ENCODE data around the gene CA5A. TPM values are rescaled to one million over a fixed set of nuclear protein-coding genes. Genes with fewer than 3 reads are reported as not detected.
"Not testable (repeated sequence)": the region's sequence is repeated elsewhere in the genome, so short reads cannot be mapped to it uniquely, and the experiment has no call there.

Gene CA5A
- total RNA-seq, 1 experiment from 2014 or later: not detected

DNA sequence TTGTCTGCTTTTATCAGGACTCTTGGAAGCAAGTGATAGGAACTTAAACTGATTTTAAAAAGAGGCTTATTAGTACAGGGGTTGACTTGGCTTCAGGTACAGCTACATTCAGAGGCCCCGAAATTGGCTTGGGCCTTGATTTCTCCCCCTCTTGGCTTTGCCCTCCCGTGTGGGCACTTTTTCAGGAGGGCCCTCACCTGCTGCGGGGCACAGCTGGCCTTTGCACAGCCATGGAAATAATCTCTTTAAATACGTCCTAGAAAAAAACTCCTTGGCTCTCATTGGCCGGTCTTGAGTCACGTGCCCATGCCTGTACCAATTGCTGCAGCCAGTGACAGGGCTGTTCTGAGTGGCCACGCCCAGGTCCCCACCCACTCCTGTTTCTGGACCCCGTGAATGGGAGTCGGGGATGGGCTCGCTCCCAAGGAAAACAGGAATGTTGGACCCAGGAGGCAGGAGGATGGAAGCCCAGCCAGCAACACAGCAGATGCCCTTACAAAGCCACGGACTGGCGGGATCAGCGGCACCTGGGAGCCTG is 15.0 kb downstream of the CA5A start:
- H3K4me3 ChIP-seq: no peak overlapping the region
- H3K9me3 ChIP-seq: no peaks in the 10 kb centered on the region
- DNase-seq: peak; percentile 26
- no peaks in the 10 kb centered on the region for H3K36me3 ChIP-seq
- no peaks in the 10 kb centered on the region for H3K27me3 ChIP-seq

DNA sequence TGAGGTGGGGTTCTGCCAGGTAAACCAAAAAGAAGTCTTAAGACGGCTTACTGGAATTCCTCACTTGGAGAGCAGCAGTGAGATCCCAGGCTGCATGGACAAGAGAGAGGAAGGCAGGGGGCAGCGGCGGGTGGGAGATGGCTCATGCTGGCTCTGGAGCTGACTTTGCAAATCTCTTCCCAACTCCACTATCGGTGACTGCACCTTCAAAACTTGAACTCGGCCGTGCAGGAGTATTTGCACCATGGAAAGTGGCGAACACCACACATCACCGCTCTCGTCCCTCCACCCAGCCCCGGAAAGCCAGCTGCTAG is 16.7 kb downstream of the CA5A start:
- no peak for DNase-seq
- H3K4me3 ChIP-seq: no peak overlapping the region
- H3K9me3 ChIP-seq: no peaks in the 10 kb centered on the region
- no peaks in the 10 kb centered on the region for H3K36me3 ChIP-seq
- no peaks in the 10 kb centered on the region for H3K27me3 ChIP-seq

DNA sequence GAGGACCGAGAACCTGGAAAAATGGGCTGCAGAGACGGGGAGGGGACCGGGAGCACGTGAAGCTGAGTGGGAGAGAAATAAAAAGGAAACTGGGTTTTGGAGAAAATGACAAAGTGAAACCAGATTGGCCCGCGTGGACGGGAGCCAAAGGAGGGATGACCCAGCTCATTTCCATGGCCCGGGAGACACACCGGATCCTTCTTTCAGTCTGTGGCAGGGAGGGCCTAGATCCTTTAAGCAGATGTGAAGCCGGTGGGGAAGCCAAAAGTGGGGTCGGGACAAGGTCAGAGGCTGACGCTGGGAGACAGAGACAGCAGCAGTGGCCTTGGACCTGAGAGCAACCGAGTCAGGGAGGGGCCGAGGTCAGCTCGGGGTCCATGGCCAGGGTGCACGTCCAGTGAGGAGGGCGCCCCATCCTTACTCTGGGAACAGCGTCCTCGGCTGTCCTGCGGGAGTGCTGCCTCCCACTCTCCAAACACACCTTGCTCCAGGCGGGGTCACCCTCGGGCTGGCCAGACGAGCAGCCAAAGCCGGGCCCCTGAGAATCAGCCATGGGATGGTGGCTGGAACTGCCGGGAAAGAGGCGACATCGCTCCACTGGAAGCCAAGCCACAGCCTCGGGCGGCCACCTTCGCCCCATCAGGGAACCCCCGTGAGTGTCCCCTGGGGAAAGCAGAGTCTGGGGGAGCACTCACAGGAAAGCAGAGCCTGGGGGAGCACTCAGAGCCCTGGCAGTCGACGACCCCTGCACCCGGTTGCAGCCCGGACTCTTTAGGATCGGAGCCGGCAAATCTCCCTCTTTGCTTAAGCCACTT is 17.3 kb downstream of the CA5A start:
- no peaks in the 10 kb centered on the region for H3K27me3 ChIP-seq
- peak; percentile 41 for DNase-seq
- H3K9me3 ChIP-seq: no peaks in the 10 kb centered on the region
- no peaks in the 10 kb centered on the region for H3K36me3 ChIP-seq
- no peak overlapping the region for H3K4me3 ChIP-seq

DNA sequence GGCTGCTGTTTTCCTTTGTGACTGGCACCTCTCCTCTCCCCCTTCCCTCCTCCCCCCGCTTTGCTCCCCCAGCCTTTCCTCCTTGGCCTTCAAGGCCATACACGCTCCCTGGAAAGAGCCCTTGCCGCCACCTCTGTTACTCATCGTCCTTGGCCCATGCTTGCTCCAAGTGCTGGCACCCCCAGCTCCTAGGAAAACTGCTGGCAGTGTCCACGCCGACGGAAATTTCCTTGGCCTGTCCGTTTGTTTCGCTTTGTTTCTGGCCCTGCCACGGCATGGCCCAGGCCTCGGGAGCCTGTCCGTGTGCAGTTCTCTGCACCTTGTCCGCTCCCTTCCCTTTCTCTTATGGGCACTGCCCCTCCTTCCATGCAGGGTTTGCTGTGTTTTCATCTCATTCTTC is 18.0 kb downstream of the CA5A start:
- no peaks in the 10 kb centered on the region for H3K27me3 ChIP-seq
- H3K9me3 ChIP-seq: no peaks in the 10 kb centered on the region
- peak; percentile 92 for DNase-seq
- no peaks in the 10 kb centered on the region for H3K36me3 ChIP-seq
- peak overlapping the region; percentile 17; the same call in 1 of the 2 replicates for H3K4me3 ChIP-seq

DNA sequence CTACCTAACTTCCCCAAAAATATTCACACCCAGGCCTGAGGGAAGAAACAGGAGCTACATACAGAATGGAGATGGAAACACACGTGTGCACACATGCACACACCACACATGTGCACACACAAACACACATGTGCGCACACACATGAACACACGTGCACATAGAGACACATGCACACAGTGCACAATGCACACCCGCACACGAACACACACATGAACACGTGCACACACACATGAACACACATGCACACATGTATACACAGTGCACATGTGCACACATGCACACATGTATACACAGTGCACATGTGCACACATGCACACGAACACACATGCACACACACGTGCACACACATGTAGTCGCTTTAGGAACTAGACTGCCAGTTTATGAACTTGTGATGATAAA is 18.8 kb downstream of the CA5A start:
- H3K36me3 ChIP-seq: no peaks in the 10 kb centered on the region
- H3K27me3 ChIP-seq: no peaks in the 10 kb centered on the region
- H3K4me3 ChIP-seq: no peak overlapping the region
- no peaks in the 10 kb centered on the region for H3K9me3 ChIP-seq
- DNase-seq: no peak

DNA sequence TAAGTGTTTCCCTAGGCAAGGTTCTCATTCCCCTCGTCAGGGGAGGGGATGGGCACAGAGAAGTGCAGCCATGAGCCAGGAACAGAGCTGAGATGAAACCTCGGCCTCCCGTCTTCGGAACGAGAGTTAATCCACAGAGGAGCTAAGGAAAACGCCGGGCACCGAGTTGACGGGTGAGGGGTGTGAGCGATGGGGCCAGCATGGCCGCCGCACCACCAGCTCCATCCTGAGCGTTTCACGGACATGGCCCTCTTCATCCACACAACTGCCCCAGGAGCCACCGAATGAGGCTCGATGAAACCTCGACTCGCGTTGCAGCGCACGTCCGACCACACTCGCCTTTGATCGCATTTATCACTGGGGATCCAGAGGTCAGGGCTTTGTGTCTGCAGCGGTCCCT is 21.5 kb downstream of the CA5A start:
- H3K27me3 ChIP-seq: no peaks in the 10 kb centered on the region
- H3K9me3 ChIP-seq: no peaks in the 10 kb centered on the region
- no peak overlapping the region for H3K4me3 ChIP-seq
- no peaks in the 10 kb centered on the region for H3K36me3 ChIP-seq
- DNase-seq: no peak

DNA sequence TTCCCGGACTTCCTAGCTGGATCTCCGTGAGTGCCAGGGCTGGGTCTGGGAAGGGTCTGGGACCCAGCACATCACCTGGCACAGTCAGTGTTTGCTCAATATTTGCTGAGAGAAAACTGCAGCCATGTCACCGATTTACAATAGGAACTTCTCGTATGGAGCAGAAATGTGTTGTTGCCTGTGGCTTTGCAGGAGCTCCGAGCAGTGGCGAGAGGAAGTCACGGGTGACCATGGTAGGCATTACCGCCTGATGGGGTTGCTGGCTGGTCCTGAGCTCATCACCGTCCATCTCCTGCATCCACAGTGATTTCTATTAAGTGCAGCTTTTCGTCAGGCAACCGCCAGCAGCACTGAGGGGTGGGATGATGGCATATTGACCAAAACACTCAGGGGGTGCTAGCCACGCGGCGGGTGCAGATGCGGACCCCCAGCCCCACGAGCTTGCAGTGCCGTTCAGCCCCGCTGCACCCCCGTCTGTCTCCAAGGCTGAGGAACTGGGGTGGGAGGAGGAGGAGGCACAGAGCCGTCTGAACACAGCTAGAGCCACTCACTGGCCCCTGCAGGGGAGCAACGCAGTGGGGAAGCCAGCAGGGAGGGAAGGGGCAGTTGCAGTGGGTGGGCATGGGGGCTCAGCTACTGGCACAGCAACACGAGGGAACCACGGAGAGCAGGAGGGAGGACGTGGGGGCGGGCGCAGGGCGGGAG is 22.2 kb downstream of the CA5A start:
- H3K27me3 ChIP-seq, DNase-seq, H3K9me3 ChIP-seq, H3K4me3 ChIP-seq, H3K36me3 ChIP-seq: not testable (repeated sequence)

DNA sequence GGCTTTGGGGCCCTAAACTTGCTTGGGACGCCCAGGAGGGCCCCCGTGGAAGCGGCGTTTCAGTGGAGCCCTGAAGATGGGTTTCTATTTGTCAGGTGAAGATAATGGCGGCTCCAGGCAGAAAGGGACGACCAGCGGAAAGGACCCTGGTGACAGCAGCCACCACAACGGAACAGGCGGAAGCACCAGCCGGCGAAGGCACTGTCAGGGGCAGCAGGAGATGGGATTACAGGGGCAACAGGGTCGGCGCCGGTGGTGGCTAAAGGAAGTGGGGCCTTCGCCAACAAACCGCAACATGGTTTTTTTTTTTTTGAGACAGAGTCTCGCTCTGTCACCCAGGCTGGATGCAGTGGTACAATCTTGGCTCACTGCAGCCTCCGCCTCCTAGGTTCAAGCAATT is 23.6 kb downstream of the CA5A start:
- not testable (repeated sequence) for H3K4me3 ChIP-seq, H3K9me3 ChIP-seq, H3K36me3 ChIP-seq, DNase-seq, H3K27me3 ChIP-seq

DNA sequence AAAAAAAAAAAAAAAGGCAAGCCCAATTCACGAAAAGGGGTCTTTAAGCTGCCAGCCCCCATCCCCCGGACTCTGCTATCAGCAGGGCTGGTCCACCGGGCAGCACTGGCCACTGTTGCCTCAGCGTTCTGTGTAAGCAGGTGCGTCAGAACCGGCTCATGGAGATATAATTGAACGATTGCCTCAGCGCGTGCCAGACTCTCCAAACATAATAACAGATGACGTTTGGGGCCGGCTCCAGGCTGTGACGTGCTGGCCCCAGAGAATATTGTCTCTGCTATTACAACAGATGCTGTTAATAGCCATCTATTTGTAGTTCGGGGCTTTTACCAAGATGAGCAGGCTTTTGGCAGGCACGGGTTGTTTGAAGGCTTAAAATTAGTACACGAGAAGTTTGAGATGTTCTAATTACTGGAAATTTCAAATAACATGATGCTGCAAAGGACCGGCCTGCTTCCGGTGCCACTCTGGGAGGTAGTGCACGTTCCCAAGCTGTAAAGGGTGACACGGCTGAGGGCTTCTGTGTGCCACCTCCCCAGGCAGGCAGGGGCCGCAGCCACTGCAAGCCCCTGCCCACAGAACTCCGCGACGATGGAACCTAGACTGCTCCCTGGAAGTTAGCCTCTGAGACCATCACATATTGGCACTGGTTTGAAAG is 25.1 kb downstream of the CA5A start:
- H3K9me3 ChIP-seq, H3K27me3 ChIP-seq, H3K4me3 ChIP-seq, H3K36me3 ChIP-seq: not testable (repeated sequence)
- peak; percentile 86 for DNase-seq

DNA sequence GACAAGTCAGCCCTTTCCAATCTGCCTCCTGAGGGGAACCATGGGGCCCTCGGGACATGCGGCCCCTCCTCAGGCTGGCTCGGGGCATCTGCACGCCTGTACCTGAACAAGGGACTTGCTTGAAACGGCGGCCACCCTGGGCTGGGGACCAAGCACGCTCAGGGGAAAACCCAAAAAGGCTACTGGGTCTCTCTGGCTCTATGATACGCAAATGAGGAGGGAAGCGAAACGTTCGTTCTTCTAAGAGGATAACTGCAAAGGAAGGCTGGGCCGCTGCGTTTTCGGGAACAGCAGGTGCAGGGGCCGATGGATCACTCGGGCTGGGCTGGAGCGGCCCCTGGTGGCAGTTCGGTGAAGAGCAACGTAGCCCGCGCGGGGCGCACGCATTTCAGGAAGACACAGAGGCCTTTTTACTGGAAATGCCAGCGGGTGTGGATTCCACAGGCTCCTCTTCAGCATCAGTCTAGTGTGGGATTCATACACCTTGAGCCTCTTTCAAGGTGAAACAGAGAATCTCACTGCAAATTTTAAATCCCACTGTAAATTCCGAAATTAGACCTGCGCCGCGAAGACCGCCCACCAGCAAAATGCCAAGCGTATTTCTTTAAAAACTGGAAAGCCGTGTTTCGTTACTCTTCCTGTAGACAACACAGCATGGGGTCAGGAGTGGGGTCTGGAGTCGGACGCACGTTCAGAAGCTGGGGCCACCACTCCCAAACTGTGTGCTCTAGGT is 27.0 kb downstream of the CA5A start:
- not testable (repeated sequence) for H3K9me3 ChIP-seq, H3K4me3 ChIP-seq, H3K36me3 ChIP-seq, H3K27me3 ChIP-seq
- peak; percentile 67 for DNase-seq

DNA sequence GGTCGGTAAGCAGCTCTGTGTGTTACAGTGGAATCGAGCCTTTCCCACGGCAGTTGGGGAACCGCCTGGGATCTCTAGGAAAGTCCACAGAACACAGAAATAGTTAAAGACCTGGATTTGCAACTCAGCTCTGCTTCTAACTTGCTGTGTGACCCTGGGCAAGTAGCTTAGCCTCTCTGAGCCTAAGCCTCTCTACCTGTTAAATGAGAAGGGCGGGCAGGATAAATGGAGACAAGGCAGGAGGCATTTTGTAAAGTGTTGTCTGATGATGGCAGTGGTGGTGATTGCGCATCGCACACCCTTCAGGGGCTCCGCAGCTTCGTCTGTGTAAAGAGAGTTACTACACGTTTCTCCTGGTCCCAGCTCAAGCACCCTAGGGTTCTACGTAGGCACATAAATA is 28.2 kb downstream of the CA5A start:
- H3K4me3 ChIP-seq, DNase-seq, H3K9me3 ChIP-seq, H3K36me3 ChIP-seq, H3K27me3 ChIP-seq: not testable (repeated sequence)

DNA sequence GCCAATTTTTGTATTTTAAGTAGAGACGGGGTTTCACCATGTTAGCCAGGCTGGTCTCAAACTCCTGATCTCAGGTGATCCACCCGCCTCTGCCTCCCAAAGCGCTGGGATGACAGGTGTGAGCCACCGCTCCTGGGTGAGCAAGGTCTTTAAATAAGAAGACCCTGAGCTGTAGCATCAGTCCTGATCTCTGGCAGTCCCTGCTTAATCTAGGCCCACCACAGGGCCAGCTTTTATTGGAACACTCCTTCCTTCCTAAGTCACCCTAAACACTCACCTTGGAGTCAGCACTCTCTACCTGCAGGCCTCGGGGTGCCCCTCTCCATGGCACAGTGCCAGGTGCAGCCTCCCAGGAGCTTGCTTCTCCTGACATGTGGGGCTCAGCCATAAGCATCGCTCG is 30.8 kb downstream of the CA5A start:
- H3K36me3 ChIP-seq, DNase-seq, H3K27me3 ChIP-seq, H3K4me3 ChIP-seq, H3K9me3 ChIP-seq: not testable (repeated sequence)

DNA sequence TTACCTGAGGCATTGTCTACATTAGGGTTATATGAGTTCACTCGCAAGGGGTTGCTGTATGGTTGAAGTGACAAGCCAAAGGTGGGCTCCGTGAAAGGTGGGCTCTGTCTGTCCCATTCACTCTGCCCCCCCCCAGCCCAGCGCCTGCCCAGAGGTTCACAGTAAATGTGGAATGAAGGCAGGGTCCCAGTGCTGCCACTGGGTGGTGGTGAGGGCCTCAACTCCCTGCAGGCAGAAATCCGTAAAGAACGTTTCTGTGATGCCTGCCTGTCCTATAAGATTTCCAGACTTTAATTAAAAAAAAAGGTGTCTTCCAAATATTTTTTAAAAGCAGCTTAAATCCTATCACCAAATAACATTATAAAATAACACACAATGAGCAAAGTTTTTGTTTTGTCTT is 31.4 kb downstream of the CA5A start:
- H3K4me3 ChIP-seq, H3K27me3 ChIP-seq, H3K9me3 ChIP-seq, DNase-seq, H3K36me3 ChIP-seq: not testable (repeated sequence)

DNA sequence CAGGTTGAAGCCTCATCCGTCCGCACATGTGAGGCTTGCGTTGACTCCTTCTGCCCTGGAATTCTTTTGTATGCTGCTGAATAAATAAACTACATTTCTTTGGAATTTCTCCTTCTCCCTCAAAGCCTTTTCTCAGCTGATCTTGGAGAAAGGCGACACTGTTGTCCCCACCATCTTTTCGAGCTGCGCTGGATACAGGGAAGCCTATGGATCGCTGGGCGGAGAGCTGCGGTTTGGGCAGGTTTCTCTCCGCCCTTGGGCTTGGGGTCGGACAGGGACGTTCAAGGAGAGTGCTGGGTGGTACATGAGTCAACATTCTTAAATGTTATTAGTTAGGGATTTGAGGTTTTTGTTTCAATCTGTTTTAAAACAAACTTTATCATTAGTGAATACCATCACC is 35.8 kb downstream of the CA5A start:
- not testable (repeated sequence) for H3K4me3 ChIP-seq, DNase-seq, H3K36me3 ChIP-seq, H3K9me3 ChIP-seq, H3K27me3 ChIP-seq

DNA sequence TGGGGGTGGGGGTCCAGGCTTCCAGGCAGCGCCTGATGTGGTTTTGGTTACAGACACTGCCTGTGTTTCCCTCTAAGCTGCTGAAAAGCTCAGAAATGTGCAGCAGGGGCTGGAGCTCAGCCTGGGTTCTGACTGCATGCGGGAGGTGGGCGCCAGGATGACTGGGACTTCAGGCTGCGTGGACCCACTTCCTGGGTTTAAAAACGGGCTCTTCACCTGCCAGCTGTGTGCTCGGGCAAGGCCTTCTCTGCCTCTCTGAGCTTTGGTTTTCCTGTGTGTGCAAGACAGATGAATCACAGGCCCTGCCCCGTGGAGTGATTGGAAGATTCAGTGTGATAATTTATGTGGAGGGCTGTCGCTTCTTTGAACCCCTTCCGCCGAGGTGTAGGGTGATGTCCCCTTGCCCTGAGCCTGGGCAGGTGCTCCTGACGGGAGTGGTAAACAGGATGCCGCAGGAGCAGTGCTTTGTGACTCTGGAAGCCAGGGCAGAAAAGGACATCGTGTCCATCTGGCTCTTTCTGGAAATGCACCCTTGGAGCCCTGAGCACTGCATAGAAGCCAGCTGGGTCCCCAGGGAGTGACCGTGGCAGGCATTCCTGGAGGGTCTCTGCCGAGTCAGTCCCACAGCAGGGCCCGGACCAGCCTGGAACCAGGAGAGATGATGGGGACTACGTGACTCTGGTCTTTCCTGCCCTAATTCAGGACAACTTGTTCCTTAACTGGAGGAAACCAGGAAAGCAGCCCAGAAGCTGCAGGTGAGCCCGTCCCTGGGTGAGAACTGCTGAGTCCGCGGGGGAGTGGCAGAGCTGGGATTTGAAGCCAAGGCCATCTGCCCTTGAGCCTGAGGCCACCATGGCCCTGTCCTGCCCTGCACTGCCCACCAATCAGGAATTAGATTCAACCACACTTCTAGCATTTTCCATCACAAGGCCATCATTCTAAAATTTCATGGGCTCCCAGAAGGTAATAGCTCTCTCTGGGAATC is 38.5 kb downstream of the CA5A start:
- H3K36me3 ChIP-seq: no peaks in the 10 kb centered on the region
- H3K27me3 ChIP-seq: no peaks in the 10 kb centered on the region
- no peak for DNase-seq
- H3K9me3 ChIP-seq: no peaks in the 10 kb centered on the region
- H3K4me3 ChIP-seq: no peak overlapping the region

DNA sequence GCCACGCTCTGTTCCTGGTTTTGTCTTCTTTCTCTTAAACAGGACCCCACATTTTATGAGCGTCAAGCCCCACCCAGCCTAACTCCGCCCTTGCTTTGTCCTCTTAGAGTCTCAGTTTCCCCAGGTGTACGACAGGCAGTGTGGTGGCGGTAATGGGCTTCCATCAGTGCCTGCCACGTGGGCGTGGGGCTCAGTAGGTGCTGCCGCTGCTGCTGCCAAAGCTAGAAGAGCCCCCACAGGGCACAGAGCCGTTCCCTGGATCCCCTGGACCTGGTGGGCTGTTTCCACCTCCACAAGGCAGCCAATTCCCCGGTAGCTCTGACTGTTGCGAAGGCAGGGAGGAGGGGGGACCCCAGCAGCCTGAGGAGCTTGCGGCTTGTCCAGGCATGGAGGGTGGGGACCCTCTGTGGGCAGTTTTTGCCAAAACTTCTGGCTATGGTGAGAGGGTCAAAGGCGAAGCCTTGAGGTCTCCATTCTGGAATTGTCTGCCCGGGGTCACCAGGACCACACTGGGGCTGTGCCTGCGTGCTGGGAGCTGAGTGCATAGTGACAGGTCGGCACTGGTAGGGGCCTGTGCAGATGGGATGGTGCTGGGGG is 39.3 kb downstream of the CA5A start:
- not testable (repeated sequence) for DNase-seq, H3K36me3 ChIP-seq, H3K4me3 ChIP-seq, H3K9me3 ChIP-seq, H3K27me3 ChIP-seq
